Endothelial cell (in vitro differentiated cells): ENCODE measurements around the gene TCP11. TPM values are rescaled to one million over a fixed set of nuclear protein-coding genes. Genes with fewer than 3 reads are reported as not detected.

Experiments used
- DNase-seq: peaks from one replicate; pipeline ENCODE4 v3.0.0; 2021; ENCODE audit warnings: low spot score
- H3K27ac Mint-ChIP-seq: one replicate; pipeline ENCODE4 v1.8.0; 2021; ENCODE audit warnings: mixed read lengths, inconsistent platforms; ENCODE audit not compliant: unreplicated experiment
- H3K27me3 Mint-ChIP-seq: one replicate; pipeline ENCODE4 v1.8.0; 2021; ENCODE audit warnings: mild to moderate bottlenecking, moderate library complexity, mixed read lengths, inconsistent platforms; ENCODE audit not compliant: unreplicated experiment
- H3K36me3 Mint-ChIP-seq: one replicate; pipeline ENCODE4 v1.8.0; 2021; ENCODE audit warnings: mild to moderate bottlenecking, low read depth, mixed read lengths, inconsistent platforms; ENCODE audit not compliant: unreplicated experiment
- H3K4me1 Mint-ChIP-seq: one replicate; pipeline ENCODE4 v1.8.0; 2021; ENCODE audit warnings: mild to moderate bottlenecking, mixed read lengths, inconsistent platforms; ENCODE audit not compliant: unreplicated experiment
- H3K4me3 Mint-ChIP-seq: one replicate; pipeline ENCODE4 v1.8.0; 2021; ENCODE audit warnings: mild to moderate bottlenecking, mixed read lengths, inconsistent platforms; ENCODE audit not compliant: unreplicated experiment
- H3K9me3 Mint-ChIP-seq: one replicate; pipeline ENCODE4 v1.8.0; 2021; ENCODE audit warnings: mixed read lengths, inconsistent platforms; ENCODE audit not compliant: unreplicated experiment
- CTCF ChIP-seq: fragments of 200-600 bp; sonication (generic); IDR thresholded peaks from one replicate; pipeline ENCODE4 v1.5.0; 2021; ENCODE audit warnings: antibody characterized with exemption; ENCODE audit not compliant: unreplicated experiment
- total RNA-seq: library from RNA; stranded (reverse); fragmentation: NEBNext Ultra II Directional; extraction: Animal tissue kit (Norgen Biotek cat#: 25700); gene quantifications from one replicate; pipeline ENCODE4 v1.2.1, GENCODE V29; 2021; ENCODE audit not compliant: unreplicated experiment

The TCP11 gene
- total RNA-seq, 1 donor from 2014 or later: 0.18 TPM

GRCh38 chr6:35136185-35136584 lies 5.0 kb downstream of the TCP11 start:
- Mint-ChIP-seq H3K27ac (no peak overlapping the region), H3K4me1 (no peaks in the 10 kb centered on the region), H3K9me3 (no peaks in the 10 kb centered on the region), H3K27me3 (no peaks in the 10 kb centered on the region), H3K4me3 (no peak overlapping the region), H3K36me3 (no peaks in the 10 kb centered on the region)
- DNase-seq: no peak
- no peak for TF ChIP-seq CTCF

GRCh38 chr6:35128496-35128895 lies 12.6 kb downstream of the TCP11 start:
- Mint-ChIP-seq H3K27me3 (no peaks in the 10 kb centered on the region), H3K9me3 (no peaks in the 10 kb centered on the region), H3K36me3 (no peaks in the 10 kb centered on the region), H3K4me3 (no peak overlapping the region), H3K4me1 (no peaks in the 10 kb centered on the region), H3K27ac (no peak overlapping the region)
- TF ChIP-seq CTCF: no peak
- no peak for DNase-seq

GRCh38 chr6:35128042-35128441 lies 13.1 kb downstream of the TCP11 start:
- H3K9me3 Mint-ChIP-seq: no peaks in the 10 kb centered on the region
- H3K27ac Mint-ChIP-seq: no peak overlapping the region
- no peaks in the 10 kb centered on the region for H3K27me3 Mint-ChIP-seq
- H3K36me3 Mint-ChIP-seq: no peaks in the 10 kb centered on the region
- H3K4me1 Mint-ChIP-seq: no peaks in the 10 kb centered on the region
- DNase-seq: no peak
- TF ChIP-seq CTCF: no peak
- H3K4me3 Mint-ChIP-seq: no peak overlapping the region

- Mint-ChIP-seq H3K27ac (no peak overlapping the region), H3K4me1 (no peaks in the 10 kb centered on the region), H3K36me3 (no peaks in the 10 kb centered on the region), H3K4me3 (no peak overlapping the region), H3K9me3 (no peaks in the 10 kb centered on the region), H3K27me3 (no peaks in the 10 kb centered on the region)
- DNase-seq: no peak
- no peak for TF ChIP-seq CTCF
Observed at GRCh38 chr6:35124356-35124755, 16.8 kb downstream of the TCP11 start.

GRCh38 chr6:35120746-35121145 lies 20.4 kb downstream of the TCP11 start:
- TF ChIP-seq CTCF: no peak
- DNase-seq: no peak
- no peaks in the 10 kb centered on the region for H3K27me3 Mint-ChIP-seq
- H3K36me3 Mint-ChIP-seq: no peaks in the 10 kb centered on the region
- no peaks in the 10 kb centered on the region for H3K4me1 Mint-ChIP-seq
- no peak overlapping the region for H3K27ac Mint-ChIP-seq
- no peaks in the 10 kb centered on the region for H3K9me3 Mint-ChIP-seq
- H3K4me3 Mint-ChIP-seq: no peak overlapping the region
